Fibroblast of skin of back (primary cell): ENCODE results near the gene VDR.

Source experiments
- DNase-seq: peaks from one replicate; pipeline ENCODE4 v3.0.0-alpha.2; 2013

Gene VDR

DNA sequence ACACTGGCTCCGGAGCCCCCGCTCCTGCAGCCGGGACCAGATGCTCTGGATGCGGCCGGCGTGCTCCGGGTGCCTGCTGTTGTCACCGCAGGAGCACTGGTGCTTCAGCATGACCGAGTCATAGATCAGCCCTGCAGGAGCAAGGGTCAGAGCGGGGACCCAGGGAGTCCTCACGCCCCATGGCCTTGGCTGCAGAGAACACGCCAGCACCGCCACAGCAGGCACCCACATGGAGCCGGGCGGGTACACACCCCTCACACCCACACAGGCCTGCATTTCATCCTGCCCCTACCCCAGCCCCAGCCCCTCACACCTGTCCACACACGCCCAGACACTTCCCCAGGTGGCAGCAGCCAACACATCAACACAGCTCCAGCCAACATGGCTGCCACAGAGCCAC lies 112.9 kb downstream of the VDR start:
- DNase-seq = no peak
